ENCODE results near the gene GPR108. TPM values are rescaled to one million over a fixed set of nuclear protein-coding genes. Genes with fewer than 3 reads are reported as not detected.
A peak's percentile ranks its signal among the peaks of the same experiment; 100 is the strongest.
"Not testable (repeated sequence)": the region's sequence is repeated elsewhere in the genome, so short reads cannot be mapped to it uniquely, and the experiment has no call there.

Gene GPR108
- total and polyA plus RNA-seq, 10 donors: 35.4 to 102 (median 61.9) TPM

DNA sequence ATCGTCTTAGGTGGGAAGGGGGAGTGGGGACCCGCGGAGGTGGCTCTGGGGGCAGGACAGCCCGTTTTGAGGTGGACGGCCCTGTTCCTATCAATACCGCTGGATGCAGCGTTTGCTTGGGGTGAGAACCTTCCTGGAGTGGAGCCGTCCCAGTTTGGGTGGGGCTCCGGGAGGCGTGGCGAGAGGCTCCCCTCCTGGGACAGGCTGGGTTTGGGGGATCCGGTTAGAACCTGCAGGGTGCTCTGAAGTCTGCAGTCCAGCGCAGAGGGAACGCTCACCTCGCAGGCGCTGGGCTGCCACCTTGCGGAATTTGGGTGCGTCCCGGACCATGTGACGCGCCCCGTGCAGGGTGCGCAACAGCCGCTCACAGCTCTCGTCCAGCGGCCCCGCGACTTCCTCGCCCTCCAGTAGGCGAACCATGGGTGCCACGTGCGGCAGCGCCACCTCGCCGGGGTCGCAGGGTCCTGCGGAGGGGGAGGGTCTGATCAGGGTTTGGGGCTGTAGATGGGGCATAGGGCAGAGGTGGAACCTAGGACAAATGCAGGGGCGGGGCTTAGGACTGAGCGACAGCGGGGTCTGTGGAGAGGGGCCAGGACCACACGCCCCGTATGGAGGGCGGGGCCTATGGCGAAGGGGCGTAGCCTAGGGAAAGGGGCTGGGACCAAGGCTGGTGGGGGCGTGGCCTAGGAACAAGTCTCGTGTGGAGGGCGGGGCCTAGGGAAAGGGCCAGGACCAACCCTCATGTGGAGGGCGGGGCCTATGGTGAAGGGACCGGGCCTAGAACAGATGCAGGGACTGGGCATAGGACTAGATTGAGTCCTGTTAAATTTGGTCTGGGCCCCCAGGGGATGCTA is 16.0 kb upstream of the GPR108 start:
- peaks cover 0 to 62% (median 36%) of the 10 kb centered on the region in 6 donors for H3K36me3 ChIP-seq

DNA sequence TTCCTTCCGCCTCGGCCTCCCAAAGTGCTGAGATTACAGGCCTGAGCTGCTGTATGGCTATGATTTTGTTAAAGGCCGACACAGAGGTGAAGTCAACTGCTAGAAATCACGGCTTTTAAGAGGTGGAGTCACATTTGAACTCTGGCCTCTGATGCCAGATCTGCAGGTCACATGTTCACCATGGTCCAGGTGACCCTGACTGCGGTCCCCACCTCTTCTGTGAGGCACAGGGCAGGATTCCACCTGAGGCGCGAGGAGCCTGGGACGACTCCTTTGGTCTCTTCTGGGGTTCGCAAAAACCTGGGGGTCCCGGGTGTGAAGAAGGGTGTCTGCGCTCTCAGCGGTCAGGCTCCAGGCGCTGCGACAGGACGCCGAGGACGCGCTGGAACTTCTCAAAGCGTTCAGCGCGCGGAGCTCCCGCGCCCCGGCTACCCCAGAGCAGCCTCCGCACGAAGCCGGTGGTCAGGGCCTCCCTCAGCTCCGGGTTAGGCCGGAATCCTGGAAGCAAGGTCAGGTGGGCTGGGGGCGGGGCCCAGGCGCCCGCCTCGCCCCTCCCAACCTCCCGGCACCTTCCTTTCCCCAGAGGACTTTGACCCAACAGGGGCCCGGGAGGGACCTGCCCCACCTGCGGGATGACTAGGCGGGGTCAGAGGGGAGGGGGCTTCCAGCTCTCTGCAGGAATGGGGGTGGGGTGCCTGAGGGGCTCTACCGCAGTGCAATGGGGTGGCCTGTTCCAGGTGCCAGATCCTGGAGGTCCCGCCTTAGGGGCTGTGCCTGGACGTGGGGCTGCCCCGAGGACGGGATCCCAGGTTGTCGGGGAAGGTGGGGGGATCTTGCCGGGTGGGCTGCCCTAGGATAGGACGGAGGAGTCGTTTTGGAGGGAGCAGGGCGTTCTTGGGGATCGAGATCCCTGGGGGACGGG is 15.1 kb upstream of the GPR108 start:
- Histone ChIP-seq H3K4me1 (peaks cover 5 to 29% (median 15%) of the 10 kb centered on the region in 6 donors), H3K27ac (peak overlapping the region in 5 of 8 donors; percentile 69 to 85 (median 75)), H3K9me3 (no peaks in the 10 kb centered on the region), H3K36me3 (peaks cover 0 to 70% (median 44%) of the 10 kb centered on the region in 6 donors), H3K27me3 (replicated peaks in 1 of 7) (no peaks in the 10 kb centered on the region), H3K4me3 (peak overlapping the region in 5 of 8 donors; percentile 45 to 76 (median 48))
- peak; percentile 76 for DNase-seq
- intact Hi-C loops (cut with DNase I; ENCODE audit: low total_unique reads): no loop called here
- no peak for TF ChIP-seq POLR2A (IDR thresholded peaks at IDR 0.05)
- TF ChIP-seq, protein P1, sequence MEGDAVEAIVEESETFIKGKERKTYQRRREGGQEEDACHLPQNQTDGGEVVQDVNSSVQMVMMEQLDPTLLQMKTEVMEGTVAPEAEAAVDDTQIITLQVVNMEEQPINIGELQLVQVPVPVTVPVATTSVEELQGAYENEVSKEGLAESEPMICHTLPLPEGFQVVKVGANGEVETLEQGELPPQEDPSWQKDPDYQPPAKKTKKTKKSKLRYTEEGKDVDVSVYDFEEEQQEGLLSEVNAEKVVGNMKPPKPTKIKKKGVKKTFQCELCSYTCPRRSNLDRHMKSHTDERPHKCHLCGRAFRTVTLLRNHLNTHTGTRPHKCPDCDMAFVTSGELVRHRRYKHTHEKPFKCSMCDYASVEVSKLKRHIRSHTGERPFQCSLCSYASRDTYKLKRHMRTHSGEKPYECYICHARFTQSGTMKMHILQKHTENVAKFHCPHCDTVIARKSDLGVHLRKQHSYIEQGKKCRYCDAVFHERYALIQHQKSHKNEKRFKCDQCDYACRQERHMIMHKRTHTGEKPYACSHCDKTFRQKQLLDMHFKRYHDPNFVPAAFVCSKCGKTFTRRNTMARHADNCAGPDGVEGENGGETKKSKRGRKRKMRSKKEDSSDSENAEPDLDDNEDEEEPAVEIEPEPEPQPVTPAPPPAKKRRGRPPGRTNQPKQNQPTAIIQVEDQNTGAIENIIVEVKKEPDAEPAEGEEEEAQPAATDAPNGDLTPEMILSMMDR (IDR thresholded peaks at IDR 0.05 in 8 of 11, conservative IDR thresholded peaks at IDR 0.05 in 3 of 11): no peak
- no peak for TF ChIP-seq POLR2AphosphoS5 (IDR thresholded peaks at IDR 0.05)
- WGBS, 5 donors: 71 to 77% (median 73%) methylated on average over 41 to 50 of the region's 50 CpGs

More for the DNA sequence above, 16.0 kb upstream of the GPR108 start:
- Histone ChIP-seq H3K27me3 (replicated peaks in 1 of 7) (no peaks in the 10 kb centered on the region), H3K27ac (peak overlapping the region; percentile 7 to 85 (median 70)), H3K4me1 (peaks cover 5 to 29% (median 15%) of the 10 kb centered on the region in 6 donors), H3K4me3 (peak overlapping the region; percentile 28 to 76 (median 46)), H3K9me3 (no peaks in the 10 kb centered on the region)
- peak; percentile 95 for DNase-seq
- 6 to 19% (median 7%) methylated on average over 40 to 50 of the region's 50 CpGs for WGBS, 5 donors
- TF ChIP-seq POLR2AphosphoS5 (IDR thresholded peaks at IDR 0.05) (peak; percentile 71 to 86 (median 74)), POLR2A (IDR thresholded peaks at IDR 0.05) (no peak)
- TF ChIP-seq, protein P1 (IDR thresholded peaks at IDR 0.05 in 8 of 11, conservative IDR thresholded peaks at IDR 0.05 in 3 of 11): peak; percentile 37 to 78 (median 66)
- intact Hi-C loops (cut with DNase I; ENCODE audit: low total_unique reads): no loop called here

DNA sequence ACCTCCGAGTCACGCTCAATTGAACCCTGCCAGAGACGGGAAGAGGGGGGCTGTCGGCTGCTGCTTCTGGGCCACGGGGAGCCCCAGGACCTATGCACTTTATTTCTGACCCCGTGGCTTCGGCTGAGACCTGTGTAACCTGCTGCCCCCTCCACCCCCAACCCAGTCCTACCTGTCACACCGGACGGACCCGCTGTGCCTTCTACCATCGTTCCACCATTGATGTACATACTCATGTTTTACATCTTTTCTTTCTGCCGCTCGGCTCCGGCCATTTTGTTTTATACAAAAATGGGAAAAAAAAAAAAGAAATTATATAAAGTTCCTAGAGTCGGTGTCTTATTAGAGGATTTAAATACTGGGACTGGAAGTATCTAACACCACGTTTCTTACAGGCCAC is 13.8 kb upstream of the GPR108 start:
- no peaks in the 10 kb centered on the region for H3K27me3 ChIP-seq (replicated peaks in 1 of 7)
- no peaks in the 10 kb centered on the region for H3K9me3 ChIP-seq
- intact Hi-C loops (cut with DNase I; ENCODE audit: low total_unique reads): no loop called here
- H3K36me3 ChIP-seq: peaks cover 0 to 84% (median 56%) of the 10 kb centered on the region in 6 donors
- no peak overlapping the region for H3K27ac ChIP-seq
- no peak for TF ChIP-seq POLR2AphosphoS5 (IDR thresholded peaks at IDR 0.05)
- peaks cover 5 to 19% (median 14%) of the 10 kb centered on the region in 6 donors for H3K4me1 ChIP-seq
- DNase-seq: no peak
- H3K4me3 ChIP-seq: no peak overlapping the region
- 93 to 97% (median 97%) methylated on average over 16 of the region's 16 CpGs for WGBS, 5 donors

DNA sequence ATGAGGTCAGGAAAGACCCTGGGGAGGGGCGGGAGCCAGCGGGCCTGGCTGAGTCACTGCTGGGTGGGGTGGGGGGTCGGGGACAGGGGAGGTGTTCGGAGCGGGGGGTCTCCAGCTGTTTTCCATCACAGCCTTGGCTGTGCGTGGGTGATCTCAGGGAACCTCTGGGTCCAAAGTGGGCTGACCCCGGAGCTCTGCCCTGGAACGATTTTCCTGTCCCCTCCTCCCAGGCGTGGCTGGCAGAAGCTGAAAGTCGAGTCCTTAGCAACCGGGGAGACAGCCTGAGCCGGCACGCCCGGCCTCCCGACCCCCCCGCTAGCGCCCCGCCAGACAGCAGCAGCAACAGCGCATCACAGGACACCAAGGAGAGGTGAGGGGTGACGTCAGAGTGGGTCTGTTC is 12.7 kb upstream of the GPR108 start:
- Histone ChIP-seq H3K4me1 (peaks cover 6 to 23% (median 17%) of the 10 kb centered on the region in 6 donors), H3K27ac (no peak overlapping the region), H3K27me3 (replicated peaks in 1 of 7) (no peaks in the 10 kb centered on the region), H3K9me3 (no peaks in the 10 kb centered on the region), H3K4me3 (no peak overlapping the region), H3K36me3 (peaks cover 0 to 90% (median 60%) of the 10 kb centered on the region in 6 donors)
- intact Hi-C loops (cut with DNase I; ENCODE audit: low total_unique reads): no loop called here
- WGBS, 5 donors: 84 to 90% (median 87%) methylated on average over 9 to 20 of the region's 20 CpGs
- peak in 1 of 3 donors; percentile 30 for TF ChIP-seq POLR2AphosphoS5 (IDR thresholded peaks at IDR 0.05)
- TF ChIP-seq, protein P1 (IDR thresholded peaks at IDR 0.05 in 8 of 11, conservative IDR thresholded peaks at IDR 0.05 in 3 of 11): no peak
- no peak for DNase-seq

DNA sequence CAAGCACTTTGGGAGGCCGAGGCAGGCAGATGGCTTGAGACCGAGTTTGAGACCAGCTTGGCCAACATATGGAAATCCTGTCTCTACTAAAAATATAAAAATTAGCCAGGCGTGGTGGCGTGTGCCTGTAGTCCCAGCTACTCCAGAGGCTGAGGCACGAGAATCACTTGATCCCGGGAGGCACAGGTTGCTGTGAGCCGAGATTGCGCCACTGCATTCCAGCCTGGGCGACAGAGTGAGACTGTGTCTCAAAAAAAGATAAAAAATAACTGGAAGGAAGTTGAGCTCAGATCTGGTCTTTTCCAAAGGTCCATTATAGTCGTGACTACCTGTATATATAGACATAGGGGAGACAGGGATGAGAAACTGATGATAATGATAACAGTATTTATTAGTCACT is 11.2 kb upstream of the GPR108 start:
- H3K4me3 ChIP-seq; H3K27ac ChIP-seq; H3K9me3 ChIP-seq; H3K27me3 ChIP-seq (replicated peaks in 1 of 7); DNase-seq: not testable (repeated sequence)
- intact Hi-C loops (cut with DNase I; ENCODE audit: low total_unique reads): loop anchor here (10.0 kb wide), 1 partner anchor 234 kb away; no protein-coding TSS in a partner anchor
- 91 to 96% (median 93%) methylated on average over 10 of the region's 10 CpGs for WGBS, 5 donors
- Histone ChIP-seq H3K36me3 (peaks cover 0 to 92% (median 62%) of the 10 kb centered on the region in 6 donors), H3K4me1 (peaks cover 6 to 32% (median 23%) of the 10 kb centered on the region in 6 donors)

All from spleen (tissue), 11 donors.